Aorta (tissue), 5 donors: ENCODE results near the gene TSEN54. TPM values are rescaled to one million over a fixed set of nuclear protein-coding genes. Genes with fewer than 3 reads are reported as not detected.
A peak's percentile ranks its signal among the peaks of the same experiment; 100 is the strongest.

Experiments
- ATAC-seq: fragments of 200-7000 bp; cut with Tn5 transposase; one replicate; pipeline ENCODE4 v1.9.1; 2022; ENCODE audit warnings: moderate library complexity; ENCODE audit not compliant: low FRiP score
- DNase-seq, 2 donors: peaks; one replicate each; pipeline ENCODE4 v3.0.0-alpha.2; 2020
- H3K27ac ChIP-seq, 2 donors: one replicate each; pipeline ENCODE4 v1.5.1; 2013; ENCODE audit warnings: low read length in 2 of 2, mild to moderate bottlenecking in 2 of 2, moderate library complexity in 2 of 2, control low read depth in 1 of 2, inconsistent platforms in 1 of 2, low read depth in 1 of 2
- H3K27me3 ChIP-seq, 2 donors: one replicate each; pipeline ENCODE4 v1.6.1; 2013; ENCODE audit warnings: control low read depth in 1 of 2, low read length in 1 of 2, mild to moderate bottlenecking in 1 of 2, moderate library complexity in 1 of 2; ENCODE audit not compliant: insufficient read depth in 2 of 2, control insufficient read depth in 1 of 2
- H3K36me3 ChIP-seq, 2 donors: one replicate each; pipeline ENCODE4 v1.6.1; 2013; ENCODE audit warnings: control low read depth in 1 of 2, low read length in 1 of 2, mild to moderate bottlenecking in 1 of 2; ENCODE audit not compliant: insufficient read depth in 2 of 2, control insufficient read depth in 1 of 2
- H3K4me1 ChIP-seq, 2 donors: one replicate each; pipeline ENCODE4 v1.6.1; 2013; ENCODE audit warnings: low read length in 2 of 2, control low read depth in 1 of 2, mild to moderate bottlenecking in 1 of 2, moderate library complexity in 1 of 2; ENCODE audit not compliant: insufficient read depth in 2 of 2, control insufficient read depth in 1 of 2
- H3K4me3 ChIP-seq, 2 donors: one replicate each; pipeline ENCODE4 v1.5.1; 2013; ENCODE audit warnings: low read length in 2 of 2, control low read depth in 1 of 2, mild to moderate bottlenecking in 1 of 2
- H3K9me3 ChIP-seq: one replicate; pipeline ENCODE4 v1.6.1; 2013; ENCODE audit warnings: mild to moderate bottlenecking, low read length; ENCODE audit not compliant: control insufficient read depth
- WGBS, 2 donors: extraction: QIAGEN DNeasy Blood & Tissue Kit; methylation state at CpG; one replicate each; pipeline ENCODE4 v1.1.7; 2013; 5-methylcytosine and 5-hydroxymethylcytosine counted together
- intact Hi-C, 2 donors: fragments of 100-400 bp; cut with DNase I; formaldehyde crosslinking; loops; one replicate each; pipeline versions ENCODE4 v1.14.2 to v1.15.0; 2022
- polyA plus RNA-seq, 2 donors: library from polyadenylated mRNA; stranded (reverse); fragments of 200-250 nt; gene quantifications; one replicate each; pipeline ENCODE4 v1.2.3, GENCODE V29; 2013
- total RNA-seq, 2 donors: library from RNA; stranded (reverse); fragmentation: NEBNext Ultra II Directional; extraction: Animal tissue kit (Norgen Biotek cat#: 25700); gene quantifications; one replicate each; pipeline ENCODE4 v1.2.1, GENCODE V29; 2021
- donor health status: healthy with polysubstance abuse.
- donor health status: Bipolar disorder and iron deficiency.
- donor health status: DM: no; HTN: no; CAD: no.
- donor health status: DM: no; HTN: no; CAD: no.
- donor health status: DM: yes; HTN: yes; CAD: no.

TSEN54 gene
- total and polyA plus RNA-seq, 4 donors: 8.8 to 27.3 (median 12.4) TPM

- WGBS, 2 donors: 39% methylated on average over 13 of the region's 13 CpGs
- peak overlapping the region in 1 of 2 donors; percentile 1 for H3K27ac ChIP-seq
- ATAC-seq: no peak
- H3K36me3 ChIP-seq: peaks cover 0 to 2% of the 10 kb centered on the region in 2 donors
- no peaks in the 10 kb centered on the region for H3K27me3 ChIP-seq
- intact Hi-C loops: loop anchor here in 1 of 2 donors (10.0 kb wide), 1 partner anchor 187 kb away; no protein-coding TSS in a partner anchor
- no peak for DNase-seq
- no peak overlapping the region for H3K4me3 ChIP-seq
- H3K4me1 ChIP-seq: peaks cover 2 to 3% of the 10 kb centered on the region in 2 donors
- no peaks in the 10 kb centered on the region for H3K9me3 ChIP-seq
These were observed 4.4 kb upstream of the TSEN54 start for GRCh38 chr17:75511610-75512575.

- Histone ChIP-seq H3K4me1 (peaks cover 2 to 3% of the 10 kb centered on the region in 2 donors), H3K27me3 (no peaks in the 10 kb centered on the region), H3K9me3 (no peaks in the 10 kb centered on the region), H3K4me3 (no peak overlapping the region), H3K36me3 (no peaks in the 10 kb centered on the region), H3K27ac (no peak overlapping the region)
- intact Hi-C loops: loop anchor here in 1 of 2 donors (10.0 kb wide), 1 partner anchor 188 kb away; no protein-coding TSS in a partner anchor
- no peak for DNase-seq
- 46 to 47% methylated on average over 10 of the region's 10 CpGs for WGBS, 2 donors
- no peak for ATAC-seq
These were observed 3.2 kb upstream of the TSEN54 start for GRCh38 chr17:75512926-75513640.

- DNase-seq (no peak), ATAC-seq (no peak)
- 71 to 76% methylated on average over 17 of the region's 17 CpGs for WGBS, 2 donors
- Histone ChIP-seq H3K27ac (no peak overlapping the region), H3K9me3 (no peaks in the 10 kb centered on the region), H3K4me3 (no peak overlapping the region), H3K36me3 (no peaks in the 10 kb centered on the region), H3K4me1 (peaks cover 2 to 3% of the 10 kb centered on the region in 2 donors), H3K27me3 (no peaks in the 10 kb centered on the region)
- intact Hi-C loops: loop anchor here in 1 of 2 donors (10.0 kb wide), 1 partner anchor 189 kb away; no protein-coding TSS in a partner anchor
These were observed 2.7 kb upstream of the TSEN54 start for GRCh38 chr17:75513641-75514000.

GRCh38 chr17:75514299-75514918 lies 1.9 kb upstream of the TSEN54 start:
- WGBS, 2 donors: 0 to 4% methylated on average over 15 of the region's 15 CpGs
- ATAC-seq (no peak), DNase-seq (peak in 1 of 2 donors; percentile 62)
- no peaks in the 10 kb centered on the region for H3K36me3 ChIP-seq
- H3K27ac ChIP-seq: peak overlapping the region in 1 of 2 donors; percentile 34
- no peaks in the 10 kb centered on the region for H3K27me3 ChIP-seq
- intact Hi-C loops: loop anchor here (2.0 to 10.0 kb wide), 3 partner anchors 88 to 192 kb away; no protein-coding TSS in a partner anchor
- no peaks in the 10 kb centered on the region for H3K9me3 ChIP-seq
- H3K4me1 ChIP-seq: peaks cover 0 to 2% of the 10 kb centered on the region in 2 donors
- peak overlapping the region; percentile 61 to 77 for H3K4me3 ChIP-seq

GRCh38 chr17:75514919-75515495 lies 1.3 kb upstream of the TSEN54 start:
- no peaks in the 10 kb centered on the region for H3K9me3 ChIP-seq
- no peaks in the 10 kb centered on the region for H3K27me3 ChIP-seq
- 1% methylated on average over 18 to 50 of the region's 50 CpGs for WGBS, 2 donors
- intact Hi-C loops: loop anchor here (2.0 to 10.0 kb wide), 5 partner anchors 72 to 362 kb away; partner anchors contain the start of genes MYO15B (in 1 of the 2) and TRIM47 (in 1 of the 2)
- H3K4me3 ChIP-seq: peak overlapping the region; percentile 61 to 77
- ATAC-seq (peak; percentile 1), DNase-seq (peak in 1 of 2 donors; percentile 58)
- H3K4me1 ChIP-seq: peaks cover 0 to 2% of the 10 kb centered on the region in 2 donors
- peak overlapping the region in 1 of 2 donors; percentile 34 for H3K27ac ChIP-seq
- H3K36me3 ChIP-seq: no peaks in the 10 kb centered on the region

- no peaks in the 10 kb centered on the region for H3K36me3 ChIP-seq
- H3K9me3 ChIP-seq: no peaks in the 10 kb centered on the region
- 0 to 1% methylated on average over 53 to 78 of the region's 78 CpGs for WGBS, 2 donors
- H3K27ac ChIP-seq: peak within 1 kb of the TSS in 1 of 2 donors; percentile 34
- peaks cover 0 to 2% of the 10 kb centered on the region in 2 donors for H3K4me1 ChIP-seq
- intact Hi-C loops: loop anchor here (1.0 to 10.0 kb wide), 6 partner anchors 72 to 362 kb away; partner anchors contain the start of genes MYO15B (in 1 of the 2) and TRIM47 (in 1 of the 2)
- H3K4me3 ChIP-seq: peak within 1 kb of the TSS; percentile 61 to 77
- peak; percentile 96 to 99 for DNase-seq
- ATAC-seq: peak; percentile 94
- H3K27me3 ChIP-seq: no peaks in the 10 kb centered on the region
These were observed 653 bp upstream of the TSEN54 start, which contains the start of gene CASKIN2 for GRCh38 chr17:75515496-75516254. TSS of gene CASKIN2 (minus strand) at chr17:75515537. CDS start at chr17:75513804, 1,733 bp downstream.

- Histone ChIP-seq H3K27ac (no peak overlapping the region), H3K9me3 (no peaks in the 10 kb centered on the region), H3K27me3 (no peaks in the 10 kb centered on the region), H3K4me3 (peak overlapping the region; percentile 19 to 77), H3K4me1 (peaks cover 0 to 2% of the 10 kb centered on the region in 2 donors), H3K36me3 (no peaks in the 10 kb centered on the region)
- ATAC-seq (no peak), DNase-seq (peak in 1 of 2 donors; percentile 65)
- WGBS, 2 donors: 0 to 1% methylated on average over 43 to 65 of the region's 65 CpGs
- intact Hi-C loops: loop anchor here (1.0 to 10.0 kb wide), 4 partner anchors 71 to 361 kb away; partner anchors contain the start of genes MYO15B (in 1 of the 2) and TRIM47 (in 1 of the 2)
These were observed 430 bp downstream of the TSEN54 start for GRCh38 chr17:75516619-75517296.
